PFSK-1 (cell line): ENCODE results near the gene GRXCR2.

Experiments used
- FOXP2 ChIP-seq: optimal IDR thresholded peaks from 2 replicates; pipeline ENCODE3; 2011; ENCODE audit warnings: borderline replicate concordance, control low read depth, inconsistent platforms; ENCODE audit not compliant: insufficient read depth; ENCODE audit errors: extremely low read length, extremely low read depth
- POLR2AphosphoS5 ChIP-seq: IDR thresholded peaks from 2 replicates; pipeline ENCODE4 v1.6.1; 2012; ENCODE audit warnings: low read depth, mild to moderate bottlenecking, control low read depth, low read length, moderate library complexity
- TAF1 ChIP-seq: IDR thresholded peaks from 2 replicates; pipeline ENCODE4 v1.6.1; 2012; ENCODE audit warnings: low read length, control low read depth, borderline replicate concordance; ENCODE audit not compliant: insufficient read depth
- TF ChIP-seq, protein P1 (sequence below), 2 experiments: IDR thresholded peaks; 2 replicates each; pipeline versions ENCODE4 v1.6.1 to v1.8.0; 2011 to 2012; ENCODE audit warnings: low read depth in 2 of 2, low read length in 2 of 2, control low read depth in 1 of 2, inconsistent platforms in 1 of 2, mild to moderate bottlenecking in 1 of 2, moderate library complexity in 1 of 2; ENCODE audit not compliant: insufficient read depth in 1 of 2

DNA sequence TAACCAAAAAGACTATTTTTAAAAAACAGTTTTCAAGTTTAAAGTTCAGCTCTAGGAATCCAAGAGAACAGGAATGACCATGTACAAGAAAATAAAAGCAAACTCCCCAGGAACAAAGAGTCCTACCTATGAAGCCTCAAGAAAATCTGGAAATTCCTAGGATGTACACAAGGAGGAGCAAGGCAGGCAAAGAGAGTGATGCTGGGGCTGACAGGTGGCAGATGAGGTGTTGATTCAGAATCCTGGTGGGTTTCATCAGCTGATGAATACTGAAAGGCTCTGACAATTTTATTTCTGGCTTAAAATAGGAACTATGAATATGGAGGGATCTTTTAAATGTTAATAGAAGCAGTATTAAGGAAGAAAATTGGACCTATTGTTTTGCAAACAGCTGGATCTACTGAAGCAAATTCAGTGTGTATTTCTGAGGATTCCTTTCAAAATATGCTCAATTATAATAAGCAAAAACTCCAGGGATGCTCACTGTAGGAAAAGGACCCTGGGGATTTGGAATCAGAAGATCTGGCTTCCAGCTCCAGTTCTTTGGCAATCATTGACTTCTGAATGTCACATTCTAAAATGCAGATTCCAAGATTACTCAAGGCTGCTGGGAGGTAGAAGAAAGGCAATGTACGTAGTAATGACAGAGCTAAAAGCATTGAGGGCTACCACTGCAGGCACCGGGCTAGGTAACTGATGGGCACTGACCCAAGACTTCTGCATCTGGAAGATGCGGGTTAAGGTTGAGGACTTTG lies 35.6 kb upstream of the GRXCR2 start:
- TF ChIP-seq, protein P1, sequence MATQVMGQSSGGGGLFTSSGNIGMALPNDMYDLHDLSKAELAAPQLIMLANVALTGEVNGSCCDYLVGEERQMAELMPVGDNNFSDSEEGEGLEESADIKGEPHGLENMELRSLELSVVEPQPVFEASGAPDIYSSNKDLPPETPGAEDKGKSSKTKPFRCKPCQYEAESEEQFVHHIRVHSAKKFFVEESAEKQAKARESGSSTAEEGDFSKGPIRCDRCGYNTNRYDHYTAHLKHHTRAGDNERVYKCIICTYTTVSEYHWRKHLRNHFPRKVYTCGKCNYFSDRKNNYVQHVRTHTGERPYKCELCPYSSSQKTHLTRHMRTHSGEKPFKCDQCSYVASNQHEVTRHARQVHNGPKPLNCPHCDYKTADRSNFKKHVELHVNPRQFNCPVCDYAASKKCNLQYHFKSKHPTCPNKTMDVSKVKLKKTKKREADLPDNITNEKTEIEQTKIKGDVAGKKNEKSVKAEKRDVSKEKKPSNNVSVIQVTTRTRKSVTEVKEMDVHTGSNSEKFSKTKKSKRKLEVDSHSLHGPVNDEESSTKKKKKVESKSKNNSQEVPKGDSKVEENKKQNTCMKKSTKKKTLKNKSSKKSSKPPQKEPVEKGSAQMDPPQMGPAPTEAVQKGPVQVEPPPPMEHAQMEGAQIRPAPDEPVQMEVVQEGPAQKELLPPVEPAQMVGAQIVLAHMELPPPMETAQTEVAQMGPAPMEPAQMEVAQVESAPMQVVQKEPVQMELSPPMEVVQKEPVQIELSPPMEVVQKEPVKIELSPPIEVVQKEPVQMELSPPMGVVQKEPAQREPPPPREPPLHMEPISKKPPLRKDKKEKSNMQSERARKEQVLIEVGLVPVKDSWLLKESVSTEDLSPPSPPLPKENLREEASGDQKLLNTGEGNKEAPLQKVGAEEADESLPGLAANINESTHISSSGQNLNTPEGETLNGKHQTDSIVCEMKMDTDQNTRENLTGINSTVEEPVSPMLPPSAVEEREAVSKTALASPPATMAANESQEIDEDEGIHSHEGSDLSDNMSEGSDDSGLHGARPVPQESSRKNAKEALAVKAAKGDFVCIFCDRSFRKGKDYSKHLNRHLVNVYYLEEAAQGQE (IDR thresholded peaks at IDR 0.05; ENCODE audit: insufficient read depth in 1 of 2, low read depth in 2 of 2, low read length in 2 of 2), result no peak
- TF ChIP-seq POLR2AphosphoS5 (no peak), TAF1 (no peak), FOXP2 (no peak)
